ENCODE measurements around the gene C2CD2L. TPM values are rescaled to one million over a fixed set of nuclear protein-coding genes. Genes with fewer than 3 reads are reported as not detected.

C2CD2L gene
- total RNA-seq = 1.5 and 4.5 TPM in 2 replicates

DNA sequence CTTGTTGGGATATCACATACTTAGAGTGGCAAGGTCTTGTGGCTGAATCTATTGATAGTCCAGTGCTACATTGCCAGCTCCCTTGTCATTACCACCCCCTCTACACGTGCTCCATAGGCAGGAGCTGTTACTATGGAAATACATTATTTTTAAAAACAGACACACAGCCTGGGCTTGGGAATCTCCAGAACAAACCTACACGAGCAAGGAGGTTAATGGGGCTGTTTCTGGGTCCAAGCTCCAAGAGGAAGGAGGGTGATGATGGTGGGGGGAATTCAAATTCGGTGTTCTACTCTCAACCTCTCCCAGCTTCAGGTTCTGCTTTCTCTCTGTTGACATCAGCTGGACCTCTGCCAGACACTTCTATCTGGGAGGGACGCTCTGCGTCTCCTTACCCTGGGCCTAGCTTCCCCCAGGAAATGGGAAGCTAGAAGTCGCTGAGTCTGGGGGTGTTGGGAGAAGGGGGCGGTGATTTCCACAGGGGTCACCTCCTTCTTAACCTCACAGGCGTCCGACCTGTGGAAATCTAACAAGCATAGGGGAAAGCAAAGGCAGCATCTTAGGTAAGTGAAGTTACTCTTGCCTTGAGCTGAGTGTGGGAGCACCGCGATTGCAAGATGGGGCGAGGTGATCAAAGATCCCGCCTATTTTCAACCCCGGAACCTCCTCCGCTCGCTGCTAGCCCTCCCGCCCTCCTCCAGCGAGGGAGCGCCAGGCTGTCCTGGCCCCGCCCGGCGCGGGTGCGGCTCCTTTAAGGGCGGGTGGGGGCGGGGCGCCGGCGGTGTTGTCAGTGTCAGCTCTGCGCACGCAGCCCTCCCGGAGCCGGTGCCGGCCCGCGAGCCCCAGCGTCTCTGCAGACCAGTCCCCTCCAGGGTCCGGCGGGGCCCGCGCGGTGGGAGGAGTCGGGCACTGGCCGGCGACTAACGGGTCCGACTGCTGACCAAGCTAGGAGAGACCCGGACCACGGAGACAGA lies at the start of gene C2CD2L:
C2CD2L (plus strand) TSS at position 781 of the 974 bp plus-strand sequence. CDS start 398 bp downstream, outside the sequence.

DNA sequence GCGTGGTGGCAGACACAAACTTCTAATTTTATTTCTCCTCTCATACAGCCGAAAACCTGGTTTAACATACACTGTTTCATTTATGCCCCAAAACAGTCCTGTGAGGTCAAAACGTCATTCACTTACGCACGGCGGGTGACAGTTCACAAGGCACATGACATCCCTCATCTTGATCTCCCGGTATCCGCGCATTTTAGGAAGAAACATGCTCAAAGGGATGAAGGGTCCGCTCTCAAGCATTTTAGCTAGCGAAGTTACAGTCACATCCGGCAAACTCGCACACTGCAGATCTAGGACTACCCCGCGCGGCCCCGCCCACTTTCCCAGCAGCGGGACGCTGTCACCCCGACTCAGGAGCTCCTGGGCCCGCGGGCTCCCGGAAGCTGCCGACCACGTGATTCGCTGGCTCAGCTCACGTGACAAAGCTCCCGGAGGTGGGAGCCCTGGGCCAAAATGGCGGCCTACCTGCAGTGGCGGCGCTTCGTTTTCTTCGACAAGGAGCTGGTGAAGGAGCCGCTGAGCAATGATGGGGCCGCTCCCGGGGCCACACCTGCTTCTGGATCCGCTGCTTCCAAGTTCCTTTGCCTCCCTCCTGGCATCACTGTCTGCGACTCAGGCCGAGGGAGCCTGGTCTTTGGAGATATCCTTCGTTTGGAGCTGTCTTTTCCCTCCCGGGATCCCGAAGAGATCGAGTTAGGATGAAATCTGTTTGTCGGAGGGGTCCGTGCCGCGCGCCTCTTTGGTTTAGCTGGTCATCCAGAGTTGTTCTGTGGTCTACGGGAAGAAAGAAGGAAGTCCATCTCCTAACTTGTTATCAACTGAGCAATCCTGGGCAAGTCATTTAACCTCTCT lies 39.5 kb upstream of the C2CD2L start, which contains the start of gene VPS11:
VPS11 (plus strand) TSS at position 448 of the 852 bp plus-strand sequence; CDS start at position 454, 6 bp downstream.

DNA sequence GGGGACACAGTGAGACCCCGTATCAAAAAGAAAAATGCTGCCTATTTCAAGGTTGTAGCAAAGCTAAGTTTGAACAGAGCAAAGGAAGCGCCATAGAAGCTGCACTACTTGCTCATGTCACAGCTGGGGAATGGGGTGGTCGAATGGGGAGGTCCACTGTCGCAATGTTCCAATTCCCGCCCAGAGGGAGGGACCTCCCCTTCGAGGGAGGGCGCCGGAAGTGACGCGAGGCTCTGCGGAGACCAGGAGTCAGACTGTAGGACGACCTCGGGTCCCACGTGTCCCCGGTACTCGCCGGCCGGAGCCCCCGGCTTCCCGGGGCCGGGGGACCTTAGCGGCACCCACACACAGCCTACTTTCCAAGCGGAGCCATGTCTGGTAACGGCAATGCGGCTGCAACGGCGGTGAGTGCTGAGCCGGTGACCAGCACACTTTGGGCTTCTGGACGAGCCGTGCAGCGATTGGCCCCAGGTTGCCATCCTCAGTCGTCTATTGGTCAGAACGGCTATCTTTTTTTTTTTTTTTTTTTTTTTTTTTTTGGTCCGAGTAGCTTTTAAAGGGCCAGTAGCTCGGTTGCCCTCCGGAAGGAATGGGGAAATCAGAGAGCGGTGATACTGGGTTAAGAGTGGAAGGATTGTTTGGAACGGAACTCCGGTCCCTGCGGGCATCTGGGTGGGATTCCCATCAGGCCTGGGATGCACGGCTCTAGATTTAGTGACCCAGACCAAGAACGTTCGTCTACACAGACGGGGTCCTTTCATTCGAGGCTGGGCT lies 22.3 kb upstream of the C2CD2L start, which contains the start of gene HMBS:
HMBS (plus strand) TSS at position 219 of the 774 bp plus-strand sequence; CDS start at position 372, 153 bp downstream.

DNA sequence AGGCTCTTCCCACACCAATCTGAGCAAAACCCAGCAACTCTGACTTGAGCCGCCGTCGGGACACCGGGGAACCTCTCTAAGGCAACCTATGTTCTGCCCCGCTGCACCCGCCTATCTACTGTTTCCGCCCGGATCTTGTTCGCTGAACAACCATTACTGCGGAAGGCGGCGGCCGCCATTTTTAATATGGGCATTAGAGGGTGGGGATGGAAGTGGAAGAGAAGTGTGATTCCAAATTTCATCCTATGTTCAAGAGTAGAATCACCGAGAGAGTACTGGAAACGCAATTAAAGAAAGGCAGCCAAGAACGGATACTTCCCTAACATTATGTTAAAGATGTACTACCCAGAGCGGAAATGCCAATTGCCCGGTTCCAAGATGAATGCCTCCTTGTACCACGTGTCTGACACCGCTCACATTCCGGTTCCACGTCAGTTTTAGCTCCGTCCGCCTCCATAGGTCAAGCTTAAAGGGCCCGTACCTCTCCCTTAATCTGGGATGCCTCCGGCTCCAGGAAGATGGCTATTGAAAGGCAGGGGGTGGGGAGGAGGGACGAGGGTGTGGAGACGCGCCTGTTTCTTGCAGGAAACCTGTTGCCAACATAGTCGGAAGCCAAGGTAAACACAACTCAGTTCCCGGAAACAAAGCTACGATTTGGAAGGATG lies 5.3 kb upstream of the C2CD2L start, which contains the start of gene DPAGT1:
DPAGT1 (minus strand) TSS at position 95 of the 665 bp plus-strand sequence. CDS start 198 bp downstream, outside the sequence.

DNA sequence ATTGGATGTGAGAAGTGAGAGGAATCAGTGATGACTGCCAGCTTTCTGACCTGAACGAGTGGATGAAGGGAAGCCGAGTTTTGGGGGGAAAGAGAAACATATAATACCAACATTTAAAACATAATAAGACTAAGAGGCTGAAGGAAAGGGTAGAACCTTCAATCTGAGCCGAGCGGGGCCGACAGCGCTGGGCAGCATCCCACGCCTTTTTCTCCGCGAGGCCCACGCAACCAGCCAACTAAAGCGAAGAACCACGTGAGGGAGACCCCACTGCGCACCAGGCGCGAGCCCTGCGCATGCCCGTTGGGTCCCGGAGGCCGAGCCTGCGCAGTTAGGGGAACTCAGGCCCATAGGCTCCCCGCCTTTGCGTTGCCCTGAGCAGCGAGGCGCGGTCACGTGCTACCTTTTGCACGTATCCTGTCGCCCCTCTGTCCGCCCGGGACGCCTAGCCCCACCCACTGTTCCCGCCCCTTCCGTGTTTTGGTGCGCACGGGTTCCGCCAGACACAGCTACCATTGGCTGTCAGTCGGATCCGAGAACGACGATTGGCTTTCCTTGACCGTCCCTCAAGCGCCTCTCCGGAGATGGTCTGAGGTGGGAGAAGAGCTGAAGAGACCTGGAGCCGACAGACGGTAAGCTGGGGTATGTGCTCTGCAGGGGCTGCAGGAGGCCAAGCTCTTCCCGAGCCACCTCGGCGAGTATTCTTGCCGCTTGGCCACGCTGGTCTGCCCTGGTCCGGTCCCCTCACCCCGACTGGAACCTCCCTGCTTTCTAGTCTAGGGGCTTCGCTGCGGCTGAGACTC lies 14.1 kb downstream of the C2CD2L start, which contains the start of gene HINFP:
HINFP (plus strand) TSS at position 573 of the 803 bp plus-strand sequence. CDS start 5,365 bp downstream, outside the sequence.

DNA sequence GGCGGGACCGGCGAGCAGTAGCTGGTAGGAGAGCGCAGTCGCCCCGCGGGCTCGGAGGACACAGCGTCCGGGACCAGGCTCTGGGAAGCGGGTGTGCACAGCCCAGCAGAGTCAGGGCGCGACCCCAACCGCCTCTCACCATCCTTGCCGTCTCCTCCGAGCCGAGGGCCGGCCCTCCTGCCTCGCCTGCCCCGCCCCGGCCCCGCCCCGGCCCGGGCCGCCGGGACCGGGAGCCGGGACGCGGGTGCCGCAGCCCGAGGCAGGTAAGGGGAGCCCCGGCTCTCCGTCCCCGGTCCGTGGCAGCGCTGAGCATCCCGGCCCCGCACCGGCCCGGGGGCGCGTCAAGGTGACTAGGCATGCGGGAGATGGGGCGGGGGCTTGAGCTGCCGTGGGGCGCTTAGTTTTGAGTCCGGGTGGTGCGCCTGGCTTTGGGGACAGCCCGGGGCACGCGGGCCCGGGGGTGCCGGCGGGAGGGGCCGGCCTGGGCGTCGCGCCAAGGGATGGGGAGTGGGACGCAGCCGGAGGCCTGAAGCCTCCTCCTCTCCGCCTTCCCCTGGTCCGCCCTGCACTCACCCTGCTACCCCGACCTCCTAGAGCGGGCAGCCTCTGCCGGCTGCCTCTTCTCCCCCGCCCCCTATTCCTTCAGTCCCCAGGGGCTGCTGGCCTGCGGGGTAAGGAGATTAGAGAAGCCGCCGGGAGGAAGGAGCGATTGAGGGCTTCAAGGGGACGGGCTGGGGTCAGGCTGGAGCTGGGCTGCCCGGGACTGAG lies 42.1 kb downstream of the C2CD2L start, which contains the start of gene ABCG4:
ABCG4 (plus strand) TSS at position 35 of the 768 bp plus-strand sequence. CDS start 914 bp downstream, outside the sequence.

Other genes starting within 250 kb of the C2CD2L start
- gene CXCR5, start 223.5 kb upstream of the C2CD2L start, total RNA-seq = not detected in 2 replicates
- gene BCL9L, start 181.4 kb upstream of the C2CD2L start, total RNA-seq = 18.0 and 20.1 TPM in 2 replicates
- not detected in 2 replicates for gene UPK2, start 151.0 kb upstream of the C2CD2L start, total RNA-seq
- gene FOXR1, start 135.6 kb upstream of the C2CD2L start, total RNA-seq = not detected in 2 replicates
- gene CENATAC, start 109.2 kb upstream of the C2CD2L start, total RNA-seq = 21.7 and 29.7 TPM in 2 replicates
- 492 and 1,967 TPM in 2 replicates for gene RPS25, start 89.0 kb upstream of the C2CD2L start, total RNA-seq
- gene TRAPPC4, start 88.6 kb upstream of the C2CD2L start, total RNA-seq = 66.1 and 79.8 TPM in 2 replicates
- gene SLC37A4, start 76.5 kb upstream of the C2CD2L start, total RNA-seq = 12.5 TPM in 2 replicates
- 73.1 and 128 TPM in 2 replicates for gene HYOU1, start 50.1 kb upstream of the C2CD2L start, total RNA-seq
- 28.0 and 34.9 TPM in 2 replicates for gene VPS11, start 39.5 kb upstream of the C2CD2L start, total RNA-seq
- gene HMBS, start 22.5 kb upstream of the C2CD2L start, total RNA-seq = 9.9 and 13.5 TPM in 2 replicates
- 25.4 and 26.8 TPM in 2 replicates for gene DPAGT1, start 5.5 kb upstream of the C2CD2L start, total RNA-seq
- gene HINFP, start 14.2 kb downstream of the C2CD2L start, total RNA-seq = 12.9 and 16.2 TPM in 2 replicates
- gene ABCG4, start 41.7 kb downstream of the C2CD2L start, total RNA-seq = under 0.01 TPM in 2 replicates
- gene NLRX1, start 61.4 kb downstream of the C2CD2L start, total RNA-seq = 10.0 and 12.5 TPM in 2 replicates
- gene NHERF4, start 78.1 kb downstream of the C2CD2L start, total RNA-seq = not detected in 2 replicates
- gene CBL, start 99.0 kb downstream of the C2CD2L start, total RNA-seq = 8.1 and 11.7 TPM in 2 replicates
- gene MCAM, start 209.8 kb downstream of the C2CD2L start, total RNA-seq = 0.73 and 0.98 TPM in 2 replicates
- 5.9 and 7.0 TPM in 2 replicates for gene RNF26, start 227.2 kb downstream of the C2CD2L start, total RNA-seq
- 0.39 and 0.73 TPM in 2 replicates for gene C1QTNF5, start 233.5 kb downstream of the C2CD2L start, total RNA-seq
- not detected in 2 replicates for gene MFRP, start 239.4 kb downstream of the C2CD2L start, total RNA-seq